ENCODE measurements around the gene TMEFF2.
"Not testable (repeated sequence)": the region's sequence is repeated elsewhere in the genome, so short reads cannot be mapped to it uniquely, and the experiment has no call there.

TMEFF2 gene

DNA sequence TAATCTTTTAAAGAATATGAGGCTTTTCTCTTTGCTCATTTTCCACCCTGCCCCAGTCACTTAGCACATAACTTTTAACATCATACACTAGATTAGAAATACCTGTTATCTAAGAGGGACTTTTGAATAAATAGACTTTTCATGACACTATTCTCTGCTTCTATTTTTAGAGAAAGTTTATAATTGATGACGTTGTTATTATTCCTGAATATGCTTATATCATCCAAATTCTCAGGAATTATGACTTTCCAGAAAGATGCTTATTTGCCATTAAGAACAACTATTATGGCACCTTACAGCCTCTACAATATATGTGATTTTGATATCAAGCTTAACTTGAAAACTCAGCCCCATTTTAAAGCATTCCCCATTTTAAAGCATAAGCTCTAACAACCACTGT, 11.4 kb downstream of the TMEFF2 start:
- DNase-seq = no peak

DNA sequence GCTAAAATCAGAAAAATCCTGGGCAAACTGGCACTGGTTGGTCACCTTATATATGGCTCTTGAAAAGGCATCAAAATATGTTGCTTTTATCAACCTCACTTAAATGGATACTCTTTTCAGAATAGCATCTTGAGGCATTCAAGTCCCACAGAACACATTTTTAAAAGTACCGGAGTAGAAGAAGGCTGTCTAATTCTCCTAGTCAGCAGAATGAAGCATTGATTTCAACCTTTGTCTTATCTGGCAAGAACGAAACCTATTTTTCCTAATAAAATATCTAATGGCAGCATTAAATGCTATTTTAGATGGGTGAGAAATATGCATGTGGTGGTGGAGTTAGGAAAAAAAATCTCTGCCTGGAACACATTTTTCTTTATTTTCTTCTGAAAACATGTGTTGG, 27.8 kb downstream of the TMEFF2 start:
- no peak for DNase-seq

DNA sequence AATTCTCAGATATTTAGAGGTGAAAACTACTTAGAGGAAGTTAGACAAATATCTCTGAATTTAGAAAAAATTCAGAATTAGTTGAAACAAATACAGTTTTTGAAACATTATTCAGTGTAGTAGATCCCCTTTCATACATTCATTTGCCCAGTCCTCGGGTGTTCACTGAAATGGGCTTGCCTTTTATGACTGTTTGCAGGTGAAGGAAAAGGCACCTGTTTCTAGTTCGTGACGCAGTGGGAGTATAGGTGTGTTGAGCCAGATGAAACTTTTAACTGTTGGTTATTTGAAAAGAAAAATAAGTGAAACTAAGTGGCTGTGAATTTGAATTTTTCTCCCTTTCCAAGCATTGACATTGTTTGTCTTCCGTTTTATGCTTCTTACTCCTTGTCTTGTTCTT, 28.9 kb downstream of the TMEFF2 start:
- no peak for DNase-seq

DNA sequence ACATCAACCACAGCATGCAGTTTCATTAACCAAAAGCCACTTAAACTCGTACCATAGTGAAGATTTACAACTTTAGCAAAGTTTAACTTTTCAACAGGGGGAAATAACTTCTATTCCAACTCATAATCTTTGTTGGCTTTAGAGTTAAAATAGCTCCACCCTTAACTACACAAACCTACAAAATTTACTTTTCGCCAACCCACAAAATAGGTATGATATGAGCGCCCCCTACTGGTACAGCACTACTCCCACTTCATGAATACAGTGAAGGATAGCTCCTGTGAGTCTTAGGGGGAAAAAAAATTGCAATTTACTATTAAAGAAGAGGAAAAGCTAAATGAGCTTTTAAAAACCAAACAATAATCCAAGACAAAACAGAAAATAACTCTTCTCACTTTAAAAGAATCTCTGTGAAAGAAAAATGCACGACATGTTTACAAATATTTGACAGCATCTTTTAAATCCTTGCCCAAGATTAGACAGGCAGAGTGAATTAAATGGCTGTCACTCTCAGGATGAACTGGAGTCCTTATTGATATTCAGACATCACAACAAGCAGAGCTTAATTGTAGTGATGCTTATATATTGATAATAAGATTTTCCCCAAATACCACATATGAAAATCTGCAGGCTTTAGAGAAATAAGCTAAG, 32.2 kb downstream of the TMEFF2 start:
- peak; percentile 69 for DNase-seq

DNA sequence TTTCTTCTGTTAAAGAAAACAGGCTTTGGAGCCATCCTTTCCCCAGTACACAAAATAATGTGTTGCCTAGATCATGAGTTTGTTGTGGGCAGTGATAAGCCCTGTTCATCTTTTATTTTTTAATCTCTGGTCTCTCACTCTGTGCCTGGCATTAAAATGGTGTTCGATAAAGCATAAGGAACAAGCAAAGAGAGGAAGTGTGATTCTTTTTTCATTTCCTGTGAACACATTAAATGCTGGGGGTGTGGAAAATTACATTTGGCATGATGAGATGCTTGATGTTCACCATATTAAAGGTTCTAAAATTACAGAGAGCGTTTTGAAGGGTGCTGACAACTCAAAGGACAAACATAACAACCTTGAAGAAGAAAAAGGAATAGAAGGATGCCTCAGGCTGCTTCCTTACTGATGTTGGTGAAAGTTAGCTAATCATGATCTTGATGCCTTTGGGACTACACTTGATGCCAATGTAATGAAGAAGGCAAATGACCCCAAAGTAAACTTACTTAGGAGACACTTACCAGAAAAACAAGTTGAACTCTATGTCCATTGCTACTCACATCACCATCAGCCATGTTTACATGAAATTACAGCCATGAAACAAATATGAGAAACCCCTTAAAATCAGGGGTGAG, 33.0 kb downstream of the TMEFF2 start:
- DNase-seq = no peak

DNA sequence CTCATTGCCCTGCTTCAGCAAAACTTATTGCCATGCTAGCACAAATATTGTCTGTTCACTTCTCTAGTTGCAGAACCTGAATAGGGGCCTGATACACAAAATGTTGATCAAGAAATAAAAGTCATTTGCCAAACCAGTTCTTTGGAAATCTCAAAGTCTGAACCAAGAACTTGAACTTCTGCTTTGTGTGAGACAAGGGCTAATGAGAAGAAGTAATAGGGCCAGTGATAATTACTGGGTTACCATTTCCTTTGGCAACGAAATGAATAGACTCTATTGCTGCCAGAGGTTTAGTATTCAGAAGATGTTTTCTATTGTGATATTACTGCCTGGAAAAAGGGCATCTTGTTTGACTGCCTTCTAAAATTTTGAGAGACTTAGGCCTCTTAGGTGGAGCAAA, 35.0 kb downstream of the TMEFF2 start:
- no peak for DNase-seq

DNA sequence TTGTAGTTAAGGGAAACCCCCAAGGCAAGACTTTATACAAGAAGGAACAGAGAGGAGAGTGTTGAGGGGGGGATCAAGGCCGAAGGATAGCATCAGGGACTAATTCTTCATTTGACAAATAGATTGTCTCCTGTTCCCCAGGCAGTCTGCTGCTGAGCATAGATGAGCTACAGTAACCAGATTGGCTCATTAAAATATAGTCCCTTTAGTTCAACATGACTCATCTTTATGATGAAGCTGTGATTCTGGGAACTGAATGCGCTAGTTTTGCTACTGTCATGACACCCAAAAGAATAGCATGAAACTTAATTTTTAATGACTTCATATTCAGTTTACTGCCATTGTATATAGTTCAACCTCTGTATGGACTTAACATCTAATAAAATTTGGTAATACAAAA, 35.5 kb downstream of the TMEFF2 start:
- no peak for DNase-seq

DNA sequence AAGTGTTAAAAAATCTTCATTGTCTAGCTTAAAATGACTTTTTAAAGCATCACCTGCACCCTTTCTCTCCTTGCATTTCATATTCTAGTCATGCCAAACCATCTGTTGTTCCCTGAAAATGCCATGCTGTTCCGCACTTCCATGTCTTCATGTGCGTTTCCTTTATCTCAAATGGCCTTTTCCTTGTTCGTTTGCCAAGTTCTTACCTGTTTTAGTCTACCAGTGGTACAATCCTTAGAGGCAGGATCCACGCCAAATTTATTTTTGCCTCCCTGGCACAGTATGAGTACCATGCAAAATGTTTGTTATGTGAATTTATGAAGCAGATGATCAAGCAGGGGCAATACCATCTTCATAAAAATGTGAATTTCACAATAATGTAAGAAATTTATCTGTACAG, 37.0 kb downstream of the TMEFF2 start:
- DNase-seq = no peak

DNA sequence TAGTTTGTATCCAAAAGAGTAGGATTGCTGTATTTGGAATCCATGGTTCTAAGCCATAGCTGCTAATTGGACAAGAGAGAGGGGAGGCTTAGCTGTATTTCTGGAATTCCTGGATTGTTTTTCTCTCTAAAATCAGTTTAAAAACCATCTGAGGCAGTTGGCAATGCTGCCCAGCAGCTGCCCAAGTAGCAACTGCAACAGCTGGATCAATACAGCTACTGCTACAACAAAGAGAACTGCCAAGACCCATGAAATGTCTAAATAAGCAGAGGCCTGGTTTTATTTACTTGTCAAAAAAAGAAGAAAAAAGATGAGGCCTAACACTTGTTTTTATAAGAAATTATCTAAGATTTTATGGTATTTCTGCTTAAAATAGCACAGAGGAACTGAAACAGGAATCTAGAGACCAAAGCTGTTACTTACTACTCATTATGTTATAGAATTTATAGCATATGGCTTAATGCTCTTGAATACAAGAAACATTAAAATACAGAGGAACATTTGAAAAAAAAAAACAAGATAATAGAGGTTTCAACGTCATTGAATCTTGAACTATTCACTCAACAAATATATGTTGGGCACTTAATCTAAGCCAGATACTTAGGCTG, 39.1 kb downstream of the TMEFF2 start:
- no peak for DNase-seq

DNA sequence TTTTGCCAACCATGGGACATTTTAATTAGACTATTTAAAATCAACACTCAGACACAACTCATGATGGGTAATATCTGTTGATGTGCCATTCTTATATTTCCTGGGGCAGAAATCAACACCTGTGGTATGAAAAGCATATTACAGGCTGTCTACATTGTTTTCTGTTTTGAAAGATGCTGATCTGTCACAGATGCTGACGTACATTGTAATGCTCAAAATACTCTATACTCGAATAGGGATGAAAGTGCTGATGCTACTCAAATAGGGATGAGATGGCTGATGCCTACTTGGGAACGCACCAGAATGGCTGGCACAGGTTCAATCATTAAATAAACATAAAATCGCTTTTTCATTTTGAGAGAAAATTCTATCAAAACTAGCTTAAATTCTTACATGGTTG, 41.2 kb downstream of the TMEFF2 start:
- no peak for DNase-seq

DNA sequence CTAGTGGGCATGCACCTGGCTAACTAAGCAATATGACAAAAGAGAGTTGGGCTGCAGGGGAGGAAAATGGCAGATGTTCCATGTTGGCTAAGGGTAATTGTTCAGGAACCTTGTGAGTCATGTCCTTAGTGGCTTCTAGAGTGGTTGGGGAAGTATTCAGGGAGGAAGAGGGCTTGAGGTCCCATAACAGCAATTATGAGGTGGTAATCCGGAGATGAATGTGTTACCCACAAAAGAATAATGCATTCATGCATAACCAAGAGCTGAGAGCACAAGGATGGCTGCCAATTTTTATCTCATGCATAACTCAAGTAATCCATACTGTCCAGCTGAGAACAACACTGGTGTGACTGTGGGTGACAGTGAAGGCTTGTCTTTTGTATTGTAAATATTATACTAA, 42.9 kb downstream of the TMEFF2 start:
- no peak for DNase-seq

DNA sequence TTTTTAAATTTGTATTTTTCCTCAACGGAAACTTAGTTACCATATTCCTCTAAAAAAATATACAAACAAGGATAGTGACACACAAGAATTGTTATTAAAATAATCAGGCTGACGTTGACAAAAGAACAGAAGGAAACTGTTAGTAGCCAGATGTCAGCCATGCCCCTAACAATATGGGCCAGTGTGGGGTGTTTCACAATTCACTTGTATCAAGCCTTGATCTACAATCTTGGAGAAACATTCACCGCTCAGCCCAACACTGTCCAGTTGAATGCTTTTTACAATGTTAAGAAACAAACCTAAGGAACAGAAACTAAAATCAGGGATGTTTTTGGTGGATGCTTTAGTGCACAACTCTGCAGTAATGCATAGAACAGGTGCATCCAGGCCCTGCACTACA, 44.6 kb downstream of the TMEFF2 start:
- DNase-seq = no peak

DNA sequence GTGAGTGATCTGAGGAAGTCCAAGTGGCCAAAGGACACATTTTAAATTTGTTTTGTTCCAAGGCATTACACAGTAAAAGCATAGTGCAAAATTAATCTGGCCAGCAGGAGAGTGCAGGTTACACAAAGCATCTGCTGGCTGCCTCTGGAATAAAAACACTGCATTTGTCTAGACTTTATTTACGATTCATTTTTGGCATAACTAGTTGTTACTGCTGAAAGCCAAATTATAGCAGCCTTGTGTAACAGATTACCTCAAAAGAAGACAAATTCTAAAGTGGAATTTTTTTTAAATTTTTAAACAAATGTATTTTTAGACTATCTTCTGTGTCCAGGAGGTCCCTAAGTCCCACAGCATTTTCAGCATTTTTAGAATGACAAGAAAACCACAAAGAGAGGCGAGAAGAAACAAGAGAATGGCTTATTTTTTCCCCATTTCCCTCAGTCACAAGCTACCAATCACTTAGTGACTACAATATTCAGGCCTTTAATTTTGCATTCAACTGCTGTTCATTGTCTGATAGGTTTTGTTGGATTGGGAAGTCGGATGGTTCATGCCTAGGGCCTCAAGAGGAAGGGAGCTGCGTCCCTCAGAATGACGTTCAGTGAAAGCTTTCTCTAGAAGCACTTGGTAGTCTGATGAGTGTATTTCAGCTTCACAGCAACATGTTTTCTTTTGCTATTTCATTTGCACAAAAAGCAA, 46.0 kb downstream of the TMEFF2 start:
- no peak for DNase-seq

DNA sequence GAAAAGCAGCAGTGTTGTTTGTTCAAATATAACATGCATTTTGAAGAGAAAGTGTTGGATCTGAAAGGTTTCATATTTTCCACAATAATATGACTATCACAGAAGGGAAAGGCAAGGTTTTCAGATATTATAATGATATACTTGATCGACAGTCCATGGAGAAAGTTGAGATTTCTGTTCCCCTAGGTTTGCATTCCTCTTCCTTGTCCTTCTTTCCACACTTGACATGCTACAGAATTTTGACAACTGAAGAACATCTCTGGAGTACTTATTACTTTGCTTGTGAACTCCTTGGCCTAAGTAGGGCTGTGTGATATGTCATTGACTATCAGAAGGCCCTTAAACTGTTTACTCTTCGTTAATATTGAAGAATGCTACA, 46.5 kb downstream of the TMEFF2 start:
- DNase-seq = no peak

DNA sequence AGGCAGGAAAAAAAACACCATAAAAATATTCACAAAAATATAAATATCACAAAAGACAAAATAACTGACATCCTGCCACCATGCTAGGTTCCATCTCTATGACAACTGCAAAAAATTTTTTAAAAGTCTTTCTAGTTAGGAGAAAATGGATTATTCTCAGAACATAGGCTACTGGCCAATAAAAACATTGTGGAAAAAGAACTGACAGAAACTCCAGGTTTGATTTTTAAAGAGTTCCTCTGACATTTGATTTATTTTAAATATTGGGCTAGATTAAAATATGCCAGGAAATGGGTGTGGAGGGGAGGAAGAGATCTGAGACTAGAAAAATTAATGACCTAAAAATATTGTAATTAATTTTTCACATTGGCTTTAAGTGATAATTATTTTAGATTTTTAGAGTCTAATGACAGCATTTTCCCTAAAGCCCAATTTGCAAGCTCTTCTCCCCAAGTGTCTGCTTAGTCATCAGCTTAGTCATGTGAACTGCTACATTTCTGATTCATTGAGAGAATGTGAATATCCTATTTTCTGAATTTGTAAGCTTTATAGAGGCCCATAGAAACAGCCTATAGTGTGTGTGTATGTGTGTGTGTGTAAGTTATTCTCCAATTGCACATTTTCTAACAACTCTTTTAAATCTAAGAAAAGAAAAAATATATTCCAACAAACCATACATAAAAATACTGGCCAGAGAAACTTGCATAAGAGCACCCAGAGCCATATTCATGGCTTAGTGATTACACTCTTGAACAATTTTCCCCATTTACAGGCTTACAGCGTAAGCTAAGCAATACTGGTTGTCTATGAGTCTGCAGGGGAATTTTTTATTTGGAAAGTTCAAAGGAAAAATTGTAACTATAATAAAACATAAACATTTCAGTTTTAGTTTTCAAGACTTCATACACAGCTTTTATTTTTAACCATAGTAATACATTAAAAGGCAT, 48.4 kb downstream of the TMEFF2 start:
- no peak for DNase-seq

DNA sequence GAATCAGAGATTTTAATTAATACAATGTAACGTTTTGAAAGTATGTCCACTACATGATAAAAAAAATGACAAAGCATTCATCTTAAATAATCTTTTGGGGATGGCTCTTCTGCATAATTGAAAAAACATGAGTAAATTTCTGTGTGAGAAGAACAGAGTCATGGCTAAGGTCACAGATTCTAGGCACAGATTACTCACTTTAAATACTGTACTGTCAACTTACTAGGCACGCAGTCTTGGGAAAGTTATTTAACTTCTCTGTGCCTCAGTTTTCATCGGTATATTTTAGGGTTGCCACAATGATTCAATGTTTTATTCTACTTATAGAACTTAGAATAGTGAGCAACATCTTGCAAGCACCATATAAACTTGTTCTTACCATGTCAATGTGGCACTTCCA, 49.2 kb downstream of the TMEFF2 start:
- DNase-seq = no peak

DNA sequence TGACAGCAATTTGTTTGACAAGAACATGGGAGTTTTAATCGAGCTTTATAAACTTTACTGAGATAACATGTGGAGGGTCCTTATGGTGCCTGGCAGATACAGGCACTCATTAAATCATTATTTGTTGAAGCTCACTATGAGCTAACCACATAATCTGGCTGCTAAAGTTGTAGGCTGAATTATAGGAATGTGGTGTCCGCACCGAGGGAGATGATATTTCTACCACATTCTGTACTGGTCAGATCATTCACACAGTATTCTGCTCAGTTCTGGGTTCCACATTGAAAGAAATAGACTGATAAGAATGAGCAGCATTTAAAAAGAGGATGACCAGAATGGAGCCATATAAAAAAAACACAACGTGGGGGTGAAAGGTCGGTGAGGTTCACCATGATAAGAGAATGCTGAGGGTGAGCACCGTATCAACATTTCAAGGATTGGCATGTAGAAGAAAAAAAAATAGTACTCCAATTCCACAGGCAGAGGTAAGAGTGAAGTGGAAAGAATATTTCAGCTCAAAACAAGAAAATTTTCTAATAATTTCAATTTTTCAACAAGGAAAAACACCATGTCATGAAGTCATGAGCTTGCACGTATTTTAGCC, 54.4 kb downstream of the TMEFF2 start:
- no peak for DNase-seq

DNA sequence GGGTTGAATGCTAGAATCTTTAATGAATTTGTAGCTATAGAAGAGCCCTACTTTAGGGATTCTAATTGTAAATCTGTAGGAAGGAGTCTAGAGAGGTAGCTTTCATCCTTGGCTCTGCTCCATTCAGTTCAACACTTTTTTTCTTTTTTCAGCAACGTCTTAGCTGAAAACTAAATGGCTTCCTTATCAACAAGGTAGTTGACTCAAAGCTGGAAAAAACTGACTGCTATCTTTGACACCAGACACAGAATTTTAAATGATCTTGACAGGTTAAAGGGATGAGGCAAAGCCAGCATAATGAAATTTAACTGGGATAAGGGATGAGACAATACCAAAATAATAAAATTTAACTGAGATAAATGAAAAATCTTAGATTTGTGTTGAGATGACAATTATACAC, 54.9 kb downstream of the TMEFF2 start:
- no peak for DNase-seq

DNA sequence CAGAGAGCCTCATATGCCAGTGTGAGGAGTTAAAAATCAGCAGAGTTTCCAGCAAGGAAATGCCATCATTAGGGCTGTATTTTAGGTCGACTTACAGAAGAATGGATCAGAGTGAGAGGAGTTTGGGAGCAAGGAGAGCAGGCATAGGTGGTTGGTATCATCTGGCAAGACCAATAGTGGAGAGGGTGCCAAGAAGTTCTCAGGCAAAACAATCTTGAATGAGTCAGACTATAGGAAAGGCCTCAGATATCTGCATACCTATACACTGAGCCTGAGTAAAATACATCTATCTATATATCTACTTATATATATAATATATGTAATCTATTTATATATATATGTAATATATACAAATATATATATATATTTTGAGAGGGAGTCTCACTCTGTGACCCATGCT, 57.3 kb downstream of the TMEFF2 start:
- no peak for DNase-seq

DNA sequence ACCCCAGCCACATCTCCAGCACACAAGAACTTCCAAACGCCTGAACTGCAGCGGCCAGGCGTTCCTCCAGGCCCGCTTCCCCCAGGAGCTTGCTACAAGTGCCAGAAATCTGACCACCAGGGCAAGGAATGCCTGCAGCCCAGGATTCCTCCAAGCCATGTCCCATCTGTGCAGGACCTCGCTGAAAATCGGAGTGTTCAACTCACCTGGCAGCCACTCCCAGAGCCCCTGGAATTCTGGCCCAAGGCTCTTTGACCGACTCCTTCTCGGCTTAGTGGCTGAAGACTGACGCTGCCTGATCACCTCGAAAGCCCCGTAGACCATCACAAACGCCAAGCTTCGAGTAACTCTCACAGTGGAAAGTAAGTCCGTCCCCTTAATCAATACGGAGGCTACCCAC, 62.1 kb downstream of the TMEFF2 start:
- not testable (repeated sequence) for DNase-seq

DNA sequence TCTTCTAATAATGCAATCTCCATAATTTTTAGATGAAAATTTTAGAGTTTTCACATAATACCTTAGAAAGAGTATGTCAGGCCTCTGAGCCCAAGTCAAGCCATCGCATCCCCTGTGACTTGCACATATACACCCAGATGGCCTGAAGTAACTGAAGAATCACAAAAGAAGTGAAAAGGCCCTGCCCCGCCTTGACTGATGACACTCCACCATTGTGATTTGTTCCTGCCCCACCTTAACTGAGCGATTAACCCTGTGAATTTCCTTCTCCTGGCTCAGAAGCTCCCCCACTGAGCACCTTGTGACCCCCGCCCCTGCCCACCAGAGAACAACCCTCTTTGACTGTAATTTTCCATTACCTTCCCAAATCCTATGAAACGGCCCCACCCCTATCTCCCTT, 64.4 kb downstream of the TMEFF2 start:
- not testable (repeated sequence) for DNase-seq

DNA sequence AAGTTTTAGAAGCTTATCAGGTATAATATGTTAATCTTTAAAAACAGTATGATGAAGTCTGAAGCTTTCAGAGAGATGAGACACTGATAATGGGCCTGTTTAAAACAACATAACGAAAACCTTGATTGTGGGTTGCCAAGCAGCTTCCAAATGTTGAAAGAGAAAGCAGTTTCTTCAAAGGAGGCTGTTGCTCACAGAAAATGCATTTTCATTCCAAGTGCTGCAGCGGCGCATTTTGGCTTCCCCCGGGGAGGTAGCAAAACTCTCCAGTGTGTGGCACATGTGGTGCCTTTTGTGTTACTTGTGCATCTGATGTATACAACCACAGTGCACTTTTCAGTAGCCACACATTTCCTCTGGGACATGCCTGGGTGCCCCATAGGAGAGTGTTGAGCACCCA, 66.1 kb downstream of the TMEFF2 start:
- DNase-seq = no peak

All from effector CD4-positive, alpha-beta T cell (primary cell).